DOHH2 (cell line): ENCODE measurements around the gene CDC42BPA.

Source experiments
- EZH2phosphoT487 ChIP-seq: fragments of 200-600 bp; sonication (generic); IDR thresholded peaks from 2 replicates; pipeline ENCODE4 v1.6.1; 2017; ENCODE audit warnings: borderline replicate concordance, mild to moderate bottlenecking, antibody characterized with exemption, low read length, moderate library complexity, mixed read lengths
- TF ChIP-seq, protein P1 (sequence below): fragments of 200-600 bp; sonication (generic); IDR thresholded peaks from one replicate; pipeline ENCODE4 v1.5.1; 2014; ENCODE audit warnings: antibody characterized with exemption, mild to moderate bottlenecking, low read depth, low read length; ENCODE audit not compliant: poor library complexity, severe bottlenecking

- TF ChIP-seq, protein P1, sequence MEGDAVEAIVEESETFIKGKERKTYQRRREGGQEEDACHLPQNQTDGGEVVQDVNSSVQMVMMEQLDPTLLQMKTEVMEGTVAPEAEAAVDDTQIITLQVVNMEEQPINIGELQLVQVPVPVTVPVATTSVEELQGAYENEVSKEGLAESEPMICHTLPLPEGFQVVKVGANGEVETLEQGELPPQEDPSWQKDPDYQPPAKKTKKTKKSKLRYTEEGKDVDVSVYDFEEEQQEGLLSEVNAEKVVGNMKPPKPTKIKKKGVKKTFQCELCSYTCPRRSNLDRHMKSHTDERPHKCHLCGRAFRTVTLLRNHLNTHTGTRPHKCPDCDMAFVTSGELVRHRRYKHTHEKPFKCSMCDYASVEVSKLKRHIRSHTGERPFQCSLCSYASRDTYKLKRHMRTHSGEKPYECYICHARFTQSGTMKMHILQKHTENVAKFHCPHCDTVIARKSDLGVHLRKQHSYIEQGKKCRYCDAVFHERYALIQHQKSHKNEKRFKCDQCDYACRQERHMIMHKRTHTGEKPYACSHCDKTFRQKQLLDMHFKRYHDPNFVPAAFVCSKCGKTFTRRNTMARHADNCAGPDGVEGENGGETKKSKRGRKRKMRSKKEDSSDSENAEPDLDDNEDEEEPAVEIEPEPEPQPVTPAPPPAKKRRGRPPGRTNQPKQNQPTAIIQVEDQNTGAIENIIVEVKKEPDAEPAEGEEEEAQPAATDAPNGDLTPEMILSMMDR: no peak
- no peak for TF ChIP-seq EZH2phosphoT487
Measured at GRCh38 chr1:226977643-226978431, 340.5 kb downstream of the CDC42BPA start.
